ENCODE results near the gene RABGAP1.

The RABGAP1 gene

GRCh38 chr9:123039617-123040219, 98.9 kb downstream of the RABGAP1 start:
- peaks cover 2% of the 10 kb centered on the region for H3K4me1 Mint-ChIP-seq (ENCODE audit: low read depth)
- no peaks in the 10 kb centered on the region for H3K27me3 Mint-ChIP-seq (ENCODE audit: low read depth)
- H3K27ac Mint-ChIP-seq = no peak overlapping the region
- H3K36me3 Mint-ChIP-seq (ENCODE audit: low read depth) = peaks cover 13% of the 10 kb centered on the region
- H3K4me3 Mint-ChIP-seq = no peak overlapping the region
- H3K9me3 Mint-ChIP-seq = peaks cover 7% of the 10 kb centered on the region

- no peak overlapping the region for H3K27ac Mint-ChIP-seq
- peaks cover 7% of the 10 kb centered on the region for H3K9me3 Mint-ChIP-seq
- peaks cover 2% of the 10 kb centered on the region for H3K4me1 Mint-ChIP-seq (ENCODE audit: low read depth)
- peaks cover 13% of the 10 kb centered on the region for H3K36me3 Mint-ChIP-seq (ENCODE audit: low read depth)
- H3K4me3 Mint-ChIP-seq = no peak overlapping the region
- no peaks in the 10 kb centered on the region for H3K27me3 Mint-ChIP-seq (ENCODE audit: low read depth)
These were observed 100.0 kb downstream of the RABGAP1 start for GRCh38 chr9:123040801-123041200.

GRCh38 chr9:123041489-123041888, 100.7 kb downstream of the RABGAP1 start:
- peaks cover 2% of the 10 kb centered on the region for H3K4me1 Mint-ChIP-seq (ENCODE audit: low read depth)
- H3K36me3 Mint-ChIP-seq (ENCODE audit: low read depth) = peaks cover 13% of the 10 kb centered on the region
- H3K27ac Mint-ChIP-seq = no peak overlapping the region
- H3K9me3 Mint-ChIP-seq = peaks cover 7% of the 10 kb centered on the region
- H3K4me3 Mint-ChIP-seq = no peak overlapping the region
- H3K27me3 Mint-ChIP-seq (ENCODE audit: low read depth) = no peaks in the 10 kb centered on the region

- Mint-ChIP-seq H3K9me3 (peaks cover 7% of the 10 kb centered on the region), H3K36me3 (ENCODE audit: low read depth) (peaks cover 11% of the 10 kb centered on the region), H3K27ac (no peak overlapping the region), H3K27me3 (ENCODE audit: low read depth) (no peaks in the 10 kb centered on the region), H3K4me1 (ENCODE audit: low read depth) (peaks cover 2% of the 10 kb centered on the region), H3K4me3 (no peak overlapping the region)
These were observed 102.5 kb downstream of the RABGAP1 start for GRCh38 chr9:123043081-123043939.

GRCh38 chr9:123044586-123044985, 103.8 kb downstream of the RABGAP1 start:
- Mint-ChIP-seq H3K27ac (no peak overlapping the region), H3K27me3 (ENCODE audit: low read depth) (no peaks in the 10 kb centered on the region), H3K4me1 (ENCODE audit: low read depth) (peaks cover 2% of the 10 kb centered on the region), H3K36me3 (ENCODE audit: low read depth) (peaks cover 12% of the 10 kb centered on the region), H3K9me3 (peaks cover 7% of the 10 kb centered on the region), H3K4me3 (no peak overlapping the region)

- Mint-ChIP-seq H3K4me1 (ENCODE audit: low read depth) (peaks cover 2% of the 10 kb centered on the region), H3K9me3 (peaks cover 7% of the 10 kb centered on the region), H3K4me3 (no peak overlapping the region), H3K27ac (no peak overlapping the region), H3K27me3 (ENCODE audit: low read depth) (no peaks in the 10 kb centered on the region), H3K36me3 (ENCODE audit: low read depth) (peaks cover 12% of the 10 kb centered on the region)
These were observed 105.8 kb downstream of the RABGAP1 start for GRCh38 chr9:123046406-123047195.

- Mint-ChIP-seq H3K36me3 (ENCODE audit: low read depth) (peaks cover 4% of the 10 kb centered on the region), H3K27ac (no peak overlapping the region), H3K4me1 (ENCODE audit: low read depth) (peaks cover under 1% of the 10 kb centered on the region), H3K4me3 (no peak overlapping the region), H3K9me3 (no peaks in the 10 kb centered on the region), H3K27me3 (ENCODE audit: low read depth) (no peaks in the 10 kb centered on the region)
These were observed 107.9 kb downstream of the RABGAP1 start for GRCh38 chr9:123048748-123049147.

- H3K27ac Mint-ChIP-seq = no peak overlapping the region
- peaks cover 1% of the 10 kb centered on the region for H3K36me3 Mint-ChIP-seq (ENCODE audit: low read depth)
- peaks cover 3% of the 10 kb centered on the region for H3K4me1 Mint-ChIP-seq (ENCODE audit: low read depth)
- H3K4me3 Mint-ChIP-seq = no peak overlapping the region
- H3K27me3 Mint-ChIP-seq (ENCODE audit: low read depth) = no peaks in the 10 kb centered on the region
- H3K9me3 Mint-ChIP-seq = no peaks in the 10 kb centered on the region
These were observed 108.9 kb downstream of the RABGAP1 start for GRCh38 chr9:123049589-123050222.

GRCh38 chr9:123053046-123053445, 112.2 kb downstream of the RABGAP1 start:
- Mint-ChIP-seq H3K9me3 (no peaks in the 10 kb centered on the region), H3K4me3 (no peak overlapping the region), H3K27me3 (ENCODE audit: low read depth) (no peaks in the 10 kb centered on the region), H3K4me1 (ENCODE audit: low read depth) (peaks cover 3% of the 10 kb centered on the region), H3K36me3 (ENCODE audit: low read depth) (peaks cover 1% of the 10 kb centered on the region), H3K27ac (no peak overlapping the region)

GRCh38 chr9:123053711-123054110, 112.9 kb downstream of the RABGAP1 start:
- H3K36me3 Mint-ChIP-seq (ENCODE audit: low read depth) = peaks cover 1% of the 10 kb centered on the region
- H3K9me3 Mint-ChIP-seq = no peaks in the 10 kb centered on the region
- no peak overlapping the region for H3K27ac Mint-ChIP-seq

GRCh38 chr9:123058834-123059233, 118.0 kb downstream of the RABGAP1 start:
- Mint-ChIP-seq H3K27me3 (ENCODE audit: low read depth) (no peaks in the 10 kb centered on the region), H3K9me3 (no peaks in the 10 kb centered on the region), H3K27ac (no peak overlapping the region), H3K4me3 (no peak overlapping the region), H3K36me3 (ENCODE audit: low read depth) (no peaks in the 10 kb centered on the region), H3K4me1 (ENCODE audit: low read depth) (peaks cover 2% of the 10 kb centered on the region)

More at GRCh38 chr9:123053711-123054110, 112.9 kb downstream of the RABGAP1 start:
- H3K27me3 Mint-ChIP-seq (ENCODE audit: low read depth) = no peaks in the 10 kb centered on the region
- no peak overlapping the region for H3K4me3 Mint-ChIP-seq
- H3K4me1 Mint-ChIP-seq (ENCODE audit: low read depth) = peaks cover 3% of the 10 kb centered on the region

GRCh38 chr9:123059472-123060220, 118.8 kb downstream of the RABGAP1 start:
- Mint-ChIP-seq H3K36me3 (ENCODE audit: low read depth) (no peaks in the 10 kb centered on the region), H3K27ac (no peak overlapping the region), H3K4me1 (ENCODE audit: low read depth) (no peaks in the 10 kb centered on the region), H3K4me3 (no peak overlapping the region), H3K9me3 (no peaks in the 10 kb centered on the region), H3K27me3 (ENCODE audit: low read depth) (no peaks in the 10 kb centered on the region)

- Mint-ChIP-seq H3K36me3 (ENCODE audit: low read depth) (peaks cover under 1% of the 10 kb centered on the region), H3K27ac (no peak overlapping the region), H3K4me3 (no peak overlapping the region), H3K9me3 (no peaks in the 10 kb centered on the region), H3K4me1 (ENCODE audit: low read depth) (no peaks in the 10 kb centered on the region), H3K27me3 (ENCODE audit: low read depth) (no peaks in the 10 kb centered on the region)
These were observed 120.4 kb downstream of the RABGAP1 start for GRCh38 chr9:123061216-123061615.

All from T-helper 1 cell treated with Interleukin-12 subunit alpha and Interleukin-12 subunit beta and Interleukin-4 antibody, amounts not matched to agents 30 μg/mL and 1 μg/mL, for 36 hours (primary cell).